ENCODE measurements around the gene TMEM91. TPM values are rescaled to one million over a fixed set of nuclear protein-coding genes. Genes with fewer than 3 reads are reported as not detected.

TMEM91 gene
- total RNA-seq, 1 donor from 2014 or later = 14.3 TPM

- Mint-ChIP-seq H3K27ac (no peak overlapping the region), H3K4me3 (ENCODE audit: low read depth) (peak overlapping the region; percentile 40), H3K36me3 (ENCODE audit: insufficient read depth) (peaks cover 5% of the 10 kb centered on the region), H3K9me3 (ENCODE audit: low read depth) (no peaks in the 10 kb centered on the region), H3K4me1 (ENCODE audit: low read depth) (peaks cover 10% of the 10 kb centered on the region), H3K27me3 (no peaks in the 10 kb centered on the region)
- TF ChIP-seq CTCF (IDR thresholded peaks at IDR 0.05; ENCODE audit: unreplicated experiment) = no peak
- no peak for DNase-seq (ENCODE audit: low spot score, unreplicated experiment)
Observed at GRCh38 chr19:41425174-41426115, 49.1 kb downstream of the TMEM91 start.

- no peak for TF ChIP-seq CTCF (IDR thresholded peaks at IDR 0.05; ENCODE audit: unreplicated experiment)
- H3K4me1 Mint-ChIP-seq (ENCODE audit: low read depth) = peaks cover 10% of the 10 kb centered on the region
- H3K27ac Mint-ChIP-seq = no peak overlapping the region
- H3K4me3 Mint-ChIP-seq (ENCODE audit: low read depth) = peak overlapping the region; percentile 85
- no peaks in the 10 kb centered on the region for H3K9me3 Mint-ChIP-seq (ENCODE audit: low read depth)
- DNase-seq (ENCODE audit: low spot score, unreplicated experiment) = no peak
- no peaks in the 10 kb centered on the region for H3K27me3 Mint-ChIP-seq
- H3K36me3 Mint-ChIP-seq (ENCODE audit: insufficient read depth) = peaks cover 5% of the 10 kb centered on the region
Observed at GRCh38 chr19:41426116-41426841, 49.9 kb downstream of the TMEM91 start.

GRCh38 chr19:41426952-41427646 lies 50.8 kb downstream of the TMEM91 start, which contains the start of gene B3GNT8:
TSS of gene B3GNT8 (minus strand) at chr19:41427374. CDS start at chr19:41426778, 596 bp downstream.
- Mint-ChIP-seq H3K36me3 (ENCODE audit: insufficient read depth) (peaks cover 4% of the 10 kb centered on the region), H3K4me1 (ENCODE audit: low read depth) (peaks cover 10% of the 10 kb centered on the region), H3K9me3 (ENCODE audit: low read depth) (no peaks in the 10 kb centered on the region), H3K4me3 (ENCODE audit: low read depth) (peak within 1 kb of the TSS; percentile 85), H3K27ac (peak within 1 kb of the TSS; percentile 97), H3K27me3 (no peaks in the 10 kb centered on the region)
- TF ChIP-seq CTCF (IDR thresholded peaks at IDR 0.05; ENCODE audit: unreplicated experiment) = no peak
- DNase-seq (ENCODE audit: low spot score, unreplicated experiment) = peak; percentile 70

- no peak for DNase-seq (ENCODE audit: low spot score, unreplicated experiment)
- Mint-ChIP-seq H3K9me3 (ENCODE audit: low read depth) (no peaks in the 10 kb centered on the region), H3K27me3 (no peaks in the 10 kb centered on the region), H3K4me3 (ENCODE audit: low read depth) (peak overlapping the region; percentile 59), H3K27ac (peak overlapping the region; percentile 37), H3K4me1 (ENCODE audit: low read depth) (peaks cover 10% of the 10 kb centered on the region), H3K36me3 (ENCODE audit: insufficient read depth) (peaks cover 3% of the 10 kb centered on the region)
- no peak for TF ChIP-seq CTCF (IDR thresholded peaks at IDR 0.05; ENCODE audit: unreplicated experiment)
Observed at GRCh38 chr19:41427647-41428480, 51.5 kb downstream of the TMEM91 start.
